ENCODE results near the gene TNRC6C. TPM values are rescaled to one million over a fixed set of nuclear protein-coding genes. Genes with fewer than 3 reads are reported as not detected.

Gene TNRC6C
- total RNA-seq, 1 donor from 2014 or later = 24.6 TPM

GRCh38 chr17:78144147-78144719 lies 185.7 kb downstream of the TNRC6C start:
- ATAC-seq (ENCODE audit: low read depth) (no peak), DNase-seq (no peak)
- H3K27me3 Mint-ChIP-seq = no peaks in the 10 kb centered on the region
- H3K36me3 Mint-ChIP-seq (ENCODE audit: low read depth) = peaks cover 17% of the 10 kb centered on the region
- no peak overlapping the region for H3K4me3 Mint-ChIP-seq
- no peaks in the 10 kb centered on the region for H3K9me3 Mint-ChIP-seq
- no peak for TF ChIP-seq CTCF (IDR thresholded peaks at IDR 0.05)
- intact Hi-C loops (cut with micrococcal nuclease) = loop anchor here (10.0 kb wide), 1 partner anchor 631 kb away; no protein-coding TSS in a partner anchor
- peak overlapping the region; percentile 83 for H3K27ac Mint-ChIP-seq
- ChIA-PET POLR2A (interaction anchor here (28.6 to 48.2 kb wide), 3 partner anchors 3 to 29 kb away, joined by 1040 to 2404 read pairs (median 1040); partner anchors contain the start of genes AFMID, C17orf99, SYNGR2 and TK1), CTCF (interaction anchor here (0.8 to 1.0 kb wide), 3 partner anchors 9 to 16 kb away, joined by 3 read pairs; partner anchors contain the start of gene TMC6)
- H3K4me1 Mint-ChIP-seq = peaks cover 88% of the 10 kb centered on the region

GRCh38 chr17:78144736-78145641 lies 186.5 kb downstream of the TNRC6C start:
- Mint-ChIP-seq H3K9me3 (no peaks in the 10 kb centered on the region), H3K27me3 (no peaks in the 10 kb centered on the region), H3K4me1 (peaks cover 86% of the 10 kb centered on the region), H3K36me3 (ENCODE audit: low read depth) (peaks cover 16% of the 10 kb centered on the region), H3K27ac (peak overlapping the region; percentile 83), H3K4me3 (no peak overlapping the region)
- ATAC-seq (ENCODE audit: low read depth) = no peak
- POLR2A ChIA-PET = interaction anchor here (28.6 to 48.2 kb wide), 3 partner anchors 3 to 29 kb away, joined by 1040 to 2404 read pairs (median 1040); partner anchors contain the start of genes AFMID, C17orf99, SYNGR2 and TK1
- intact Hi-C loops (cut with micrococcal nuclease) = loop anchor here (10.0 kb wide), 1 partner anchor 630 kb away; no protein-coding TSS in a partner anchor
- no peak for TF ChIP-seq CTCF (IDR thresholded peaks at IDR 0.05)
- CTCF ChIA-PET = interaction anchor here (0.8 to 1.0 kb wide), 2 partner anchors 8 to 17 kb away, joined by 3 read pairs; partner anchors contain the start of gene TMC6
- DNase-seq = no peak

DNA sequence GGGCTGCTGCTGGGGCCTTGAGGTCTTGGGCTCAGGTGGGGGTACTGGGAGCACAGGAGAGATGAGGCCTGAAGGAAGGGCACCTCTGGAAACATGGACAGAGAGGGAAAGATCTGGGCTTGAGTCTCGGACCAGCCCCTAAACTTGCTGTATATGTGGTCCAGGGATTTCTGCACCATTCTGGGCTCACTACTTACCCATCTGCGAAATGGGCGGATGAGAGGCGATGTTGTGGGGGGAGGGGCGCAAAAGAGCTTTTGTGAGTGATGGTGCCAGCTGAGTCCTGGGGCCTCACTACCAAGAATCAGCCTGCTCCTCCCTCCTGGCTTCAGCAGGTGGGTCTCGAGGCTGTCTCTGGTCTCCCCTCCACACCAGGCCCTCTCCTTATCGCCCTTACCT lies 188.0 kb downstream of the TNRC6C start:
- Mint-ChIP-seq H3K9me3 (no peaks in the 10 kb centered on the region), H3K4me3 (no peak overlapping the region), H3K27ac (peak overlapping the region; percentile 94), H3K4me1 (peaks cover 87% of the 10 kb centered on the region), H3K36me3 (ENCODE audit: low read depth) (peaks cover 10% of the 10 kb centered on the region), H3K27me3 (no peaks in the 10 kb centered on the region)
- ATAC-seq (ENCODE audit: low read depth) = no peak
- POLR2A ChIA-PET = interaction anchor here (30.5 to 48.2 kb wide), 2 partner anchors 15 to 27 kb away, joined by 1040 to 2404 read pairs; partner anchors contain the start of genes AFMID, SYNGR2, TK1 and TMC6
- intact Hi-C loops (cut with micrococcal nuclease) = loop anchor here (10.0 kb wide), 1 partner anchor 628 kb away; no protein-coding TSS in a partner anchor
- CTCF ChIA-PET = interaction anchor here (0.8 to 2.6 kb wide), 2 partner anchors 9 to 30 kb away, joined by 4 to 13 read pairs; no protein-coding TSS in a partner anchor
- TF ChIP-seq CTCF (IDR thresholded peaks at IDR 0.05) = no peak
- no peak for DNase-seq

DNA sequence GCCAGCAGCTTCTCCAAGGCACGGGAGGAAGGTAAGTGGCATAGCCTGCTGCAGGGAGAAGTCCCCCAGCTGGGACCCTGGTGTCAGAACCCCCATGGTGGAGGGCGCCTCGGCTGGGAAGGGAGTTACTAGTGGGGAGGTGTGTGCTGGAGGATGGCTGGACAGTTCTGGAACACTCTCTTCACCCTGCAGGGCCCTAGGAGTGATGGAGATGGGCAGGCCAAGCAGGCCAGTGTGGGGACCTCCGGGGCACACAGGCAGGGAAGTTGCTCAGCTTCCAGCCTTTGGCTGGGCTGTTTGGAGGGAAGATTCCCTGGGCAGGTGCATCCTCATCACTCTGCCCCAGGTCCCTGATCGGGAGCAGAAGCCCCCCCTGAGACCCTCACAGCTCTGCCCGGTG lies 188.4 kb downstream of the TNRC6C start:
- Mint-ChIP-seq H3K4me1 (peaks cover 87% of the 10 kb centered on the region), H3K27me3 (no peaks in the 10 kb centered on the region), H3K4me3 (no peak overlapping the region), H3K36me3 (ENCODE audit: low read depth) (peaks cover 8% of the 10 kb centered on the region), H3K27ac (peak overlapping the region; percentile 94), H3K9me3 (no peaks in the 10 kb centered on the region)
- intact Hi-C loops (cut with micrococcal nuclease) = loop anchor here (1.0 to 10.0 kb wide), 3 partner anchors 8 to 628 kb away; no protein-coding TSS in a partner anchor
- no peak for ATAC-seq (ENCODE audit: low read depth)
- ChIA-PET POLR2A (interaction anchor here (1.4 to 48.2 kb wide), 3 partner anchors 15 to 31 kb away, joined by 4 to 2404 read pairs (median 1040); partner anchors contain the start of genes AFMID, SYNGR2, TK1 and TMC6), CTCF (interaction anchor here (0.8 to 2.6 kb wide), 3 partner anchors 9 to 30 kb away, joined by 4 to 13 read pairs (median 4); no protein-coding TSS in a partner anchor)
- DNase-seq = no peak
- no peak for TF ChIP-seq CTCF (IDR thresholded peaks at IDR 0.05)

Measured in activated B cell treated with CpG ODN at 0.5 μM for 24 hours (primary cell).